ENCODE data around the gene USF2.

USF2 gene

GRCh38 chr19:35303357-35303915 lies 34.7 kb downstream of the USF2 start:
- no peak for DNase-seq

- no peak for DNase-seq
These were observed 35.3 kb downstream of the USF2 start for GRCh38 chr19:35304036-35304435.

GRCh38 chr19:35305181-35305580 lies 36.4 kb downstream of the USF2 start:
- DNase-seq = no peak

GRCh38 chr19:35306473-35307246 lies 37.9 kb downstream of the USF2 start:
- no peak for DNase-seq

- no peak for DNase-seq
These were observed 39.2 kb downstream of the USF2 start for GRCh38 chr19:35307931-35308330.

GRCh38 chr19:35308910-35309309 lies 40.1 kb downstream of the USF2 start:
- DNase-seq = no peak

GRCh38 chr19:35309481-35310279 lies 40.9 kb downstream of the USF2 start:
- DNase-seq = no peak

GRCh38 chr19:35310331-35310730 lies 41.6 kb downstream of the USF2 start:
- DNase-seq = no peak

GRCh38 chr19:35310811-35311465 lies 42.2 kb downstream of the USF2 start:
- DNase-seq = no peak

- no peak for DNase-seq
These were observed 43.3 kb downstream of the USF2 start for GRCh38 chr19:35311901-35312665.

GRCh38 chr19:35313587-35313986 lies 44.8 kb downstream of the USF2 start:
- no peak for DNase-seq

- no peak for DNase-seq
These were observed 45.3 kb downstream of the USF2 start for GRCh38 chr19:35314031-35314430.

GRCh38 chr19:35314858-35315470 lies 46.2 kb downstream of the USF2 start:
- DNase-seq = no peak

GRCh38 chr19:35315883-35316282 lies 47.1 kb downstream of the USF2 start:
- no peak for DNase-seq

- no peak for DNase-seq
These were observed 47.8 kb downstream of the USF2 start for GRCh38 chr19:35316560-35316959.

- DNase-seq = no peak
These were observed 48.8 kb downstream of the USF2 start for GRCh38 chr19:35317464-35318043.

- DNase-seq = no peak
These were observed 50.1 kb downstream of the USF2 start for GRCh38 chr19:35318679-35319448.

- no peak for DNase-seq
These were observed 51.4 kb downstream of the USF2 start for GRCh38 chr19:35320065-35320713.

- DNase-seq = no peak
These were observed 52.5 kb downstream of the USF2 start for GRCh38 chr19:35321291-35321690.

GRCh38 chr19:35322014-35322413 lies 53.3 kb downstream of the USF2 start:
- DNase-seq = no peak
